H1 (cell line): ENCODE results near the gene PTGES3L. TPM values are rescaled to one million over a fixed set of nuclear protein-coding genes. Genes with fewer than 3 reads are reported as not detected.

Experiments
- BCL11A ChIP-seq, 2 experiments: IDR thresholded peaks; one replicate each; pipeline ENCODE4 v1.6.1; 2011; ENCODE audit warnings: low read depth in 2 of 2, low read length in 2 of 2, mild to moderate bottlenecking in 2 of 2
- JUND ChIP-seq: IDR thresholded peaks from 2 replicates; pipeline ENCODE4 v1.6.1; 2011; ENCODE audit warnings: mild to moderate bottlenecking, improper control_type of control experiment, low read length
- SIN3A ChIP-seq, 2 experiments: IDR thresholded peaks in 1 of 2; conservative IDR thresholded peaks in 1 of 2; 2 replicates each; pipeline ENCODE4 v1.6.1; 2011 to 2012; ENCODE audit warnings: low read length in 2 of 2, improper control_type of control experiment in 1 of 2, low read depth in 1 of 2, mild to moderate bottlenecking in 1 of 2
- polyA plus RNA-seq, 7 experiments: library from polyadenylated mRNA; depleted of rRNA in 3 of 7; stranded (reverse) in 5 of 7; unstranded in 2 of 7; fragments of >200 nt in 5 of 7; fragments of 200-250 nt in 2 of 7; gene quantifications; 1 replicate in 5 of 7; 2 replicates in 1 of 7; 4 replicates in 1 of 7; pipeline versions ENCODE4 v1.2.1 to v1.2.3, GENCODE V29; 2011 to 2013; ENCODE audit warnings: missing spikeins in 2 of 7, mixed read lengths in 2 of 7
- total RNA-seq: library from RNA; stranded (reverse); fragmentation: NEBNext Ultra II Directional; extraction: Animal tissue kit (Norgen Biotek cat#: 25700); gene quantifications from 2 replicates; pipeline ENCODE4 v1.2.1, GENCODE V29; 2021
- TF ChIP-seq, protein P1 (sequence below): fragments of 300-600 bp; sonication (generic); IDR thresholded peaks from 2 replicates; pipeline ENCODE4 v1.7.1; 2012; ENCODE audit warnings: low read length, moderate library complexity, mild to moderate bottlenecking, inconsistent platforms; ENCODE audit not compliant: insufficient replicate concordance

Gene PTGES3L
- total and polyA plus RNA-seq, 2 of the 8 experiments (the other 6 are each of a cell fraction or from before 2014, with no cell fraction given): 3.0 to 3.6 TPM

DNA sequence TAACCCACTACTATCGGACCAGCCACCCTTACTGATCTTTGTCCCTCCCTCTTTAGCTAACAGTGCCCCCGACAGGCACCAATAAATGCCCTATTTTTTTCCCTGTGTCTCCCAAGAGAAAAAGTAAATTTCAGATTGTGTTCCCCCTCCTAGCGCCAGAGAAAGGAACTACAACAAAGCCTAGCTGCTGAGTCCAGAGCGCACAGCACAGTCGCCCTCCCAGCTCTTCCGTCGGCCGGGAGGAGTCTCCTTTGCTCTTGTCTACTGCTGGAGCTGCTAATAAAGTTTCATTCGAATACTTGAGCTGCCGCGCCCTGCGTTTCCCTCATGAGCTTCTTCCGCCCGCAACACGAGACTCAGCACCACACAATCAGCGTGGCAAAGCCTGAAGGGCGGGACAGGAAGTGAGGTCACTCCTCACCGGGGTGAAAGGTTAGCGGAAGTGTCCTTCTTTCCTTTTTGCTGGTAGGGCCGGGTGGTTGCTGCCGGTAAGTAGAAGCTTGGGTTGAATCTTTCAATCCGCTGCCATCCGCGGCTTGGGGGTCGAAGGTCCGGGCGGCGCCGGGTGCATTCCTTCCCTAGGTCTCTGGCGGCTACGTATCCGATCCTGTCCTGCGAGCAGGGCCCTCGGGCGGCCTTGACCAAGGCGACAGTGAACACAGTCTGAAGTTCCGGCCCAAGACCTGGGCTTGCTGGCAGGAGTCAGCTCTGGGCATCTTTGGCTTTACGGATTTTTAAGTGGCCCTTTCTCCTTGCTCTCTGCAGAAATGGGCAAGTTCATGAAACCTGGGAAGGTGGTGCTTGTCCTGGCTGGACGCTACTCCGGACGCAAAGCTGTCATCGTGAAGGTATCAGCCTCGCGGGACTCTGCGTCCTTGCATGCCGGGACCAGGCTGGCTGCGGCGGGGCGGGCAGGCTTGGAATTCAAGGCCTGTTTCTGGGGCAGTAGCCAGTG, 18.4 kb upstream of the PTGES3L start, which contains the start of gene RPL27 (continued):
- TF ChIP-seq, protein P1, sequence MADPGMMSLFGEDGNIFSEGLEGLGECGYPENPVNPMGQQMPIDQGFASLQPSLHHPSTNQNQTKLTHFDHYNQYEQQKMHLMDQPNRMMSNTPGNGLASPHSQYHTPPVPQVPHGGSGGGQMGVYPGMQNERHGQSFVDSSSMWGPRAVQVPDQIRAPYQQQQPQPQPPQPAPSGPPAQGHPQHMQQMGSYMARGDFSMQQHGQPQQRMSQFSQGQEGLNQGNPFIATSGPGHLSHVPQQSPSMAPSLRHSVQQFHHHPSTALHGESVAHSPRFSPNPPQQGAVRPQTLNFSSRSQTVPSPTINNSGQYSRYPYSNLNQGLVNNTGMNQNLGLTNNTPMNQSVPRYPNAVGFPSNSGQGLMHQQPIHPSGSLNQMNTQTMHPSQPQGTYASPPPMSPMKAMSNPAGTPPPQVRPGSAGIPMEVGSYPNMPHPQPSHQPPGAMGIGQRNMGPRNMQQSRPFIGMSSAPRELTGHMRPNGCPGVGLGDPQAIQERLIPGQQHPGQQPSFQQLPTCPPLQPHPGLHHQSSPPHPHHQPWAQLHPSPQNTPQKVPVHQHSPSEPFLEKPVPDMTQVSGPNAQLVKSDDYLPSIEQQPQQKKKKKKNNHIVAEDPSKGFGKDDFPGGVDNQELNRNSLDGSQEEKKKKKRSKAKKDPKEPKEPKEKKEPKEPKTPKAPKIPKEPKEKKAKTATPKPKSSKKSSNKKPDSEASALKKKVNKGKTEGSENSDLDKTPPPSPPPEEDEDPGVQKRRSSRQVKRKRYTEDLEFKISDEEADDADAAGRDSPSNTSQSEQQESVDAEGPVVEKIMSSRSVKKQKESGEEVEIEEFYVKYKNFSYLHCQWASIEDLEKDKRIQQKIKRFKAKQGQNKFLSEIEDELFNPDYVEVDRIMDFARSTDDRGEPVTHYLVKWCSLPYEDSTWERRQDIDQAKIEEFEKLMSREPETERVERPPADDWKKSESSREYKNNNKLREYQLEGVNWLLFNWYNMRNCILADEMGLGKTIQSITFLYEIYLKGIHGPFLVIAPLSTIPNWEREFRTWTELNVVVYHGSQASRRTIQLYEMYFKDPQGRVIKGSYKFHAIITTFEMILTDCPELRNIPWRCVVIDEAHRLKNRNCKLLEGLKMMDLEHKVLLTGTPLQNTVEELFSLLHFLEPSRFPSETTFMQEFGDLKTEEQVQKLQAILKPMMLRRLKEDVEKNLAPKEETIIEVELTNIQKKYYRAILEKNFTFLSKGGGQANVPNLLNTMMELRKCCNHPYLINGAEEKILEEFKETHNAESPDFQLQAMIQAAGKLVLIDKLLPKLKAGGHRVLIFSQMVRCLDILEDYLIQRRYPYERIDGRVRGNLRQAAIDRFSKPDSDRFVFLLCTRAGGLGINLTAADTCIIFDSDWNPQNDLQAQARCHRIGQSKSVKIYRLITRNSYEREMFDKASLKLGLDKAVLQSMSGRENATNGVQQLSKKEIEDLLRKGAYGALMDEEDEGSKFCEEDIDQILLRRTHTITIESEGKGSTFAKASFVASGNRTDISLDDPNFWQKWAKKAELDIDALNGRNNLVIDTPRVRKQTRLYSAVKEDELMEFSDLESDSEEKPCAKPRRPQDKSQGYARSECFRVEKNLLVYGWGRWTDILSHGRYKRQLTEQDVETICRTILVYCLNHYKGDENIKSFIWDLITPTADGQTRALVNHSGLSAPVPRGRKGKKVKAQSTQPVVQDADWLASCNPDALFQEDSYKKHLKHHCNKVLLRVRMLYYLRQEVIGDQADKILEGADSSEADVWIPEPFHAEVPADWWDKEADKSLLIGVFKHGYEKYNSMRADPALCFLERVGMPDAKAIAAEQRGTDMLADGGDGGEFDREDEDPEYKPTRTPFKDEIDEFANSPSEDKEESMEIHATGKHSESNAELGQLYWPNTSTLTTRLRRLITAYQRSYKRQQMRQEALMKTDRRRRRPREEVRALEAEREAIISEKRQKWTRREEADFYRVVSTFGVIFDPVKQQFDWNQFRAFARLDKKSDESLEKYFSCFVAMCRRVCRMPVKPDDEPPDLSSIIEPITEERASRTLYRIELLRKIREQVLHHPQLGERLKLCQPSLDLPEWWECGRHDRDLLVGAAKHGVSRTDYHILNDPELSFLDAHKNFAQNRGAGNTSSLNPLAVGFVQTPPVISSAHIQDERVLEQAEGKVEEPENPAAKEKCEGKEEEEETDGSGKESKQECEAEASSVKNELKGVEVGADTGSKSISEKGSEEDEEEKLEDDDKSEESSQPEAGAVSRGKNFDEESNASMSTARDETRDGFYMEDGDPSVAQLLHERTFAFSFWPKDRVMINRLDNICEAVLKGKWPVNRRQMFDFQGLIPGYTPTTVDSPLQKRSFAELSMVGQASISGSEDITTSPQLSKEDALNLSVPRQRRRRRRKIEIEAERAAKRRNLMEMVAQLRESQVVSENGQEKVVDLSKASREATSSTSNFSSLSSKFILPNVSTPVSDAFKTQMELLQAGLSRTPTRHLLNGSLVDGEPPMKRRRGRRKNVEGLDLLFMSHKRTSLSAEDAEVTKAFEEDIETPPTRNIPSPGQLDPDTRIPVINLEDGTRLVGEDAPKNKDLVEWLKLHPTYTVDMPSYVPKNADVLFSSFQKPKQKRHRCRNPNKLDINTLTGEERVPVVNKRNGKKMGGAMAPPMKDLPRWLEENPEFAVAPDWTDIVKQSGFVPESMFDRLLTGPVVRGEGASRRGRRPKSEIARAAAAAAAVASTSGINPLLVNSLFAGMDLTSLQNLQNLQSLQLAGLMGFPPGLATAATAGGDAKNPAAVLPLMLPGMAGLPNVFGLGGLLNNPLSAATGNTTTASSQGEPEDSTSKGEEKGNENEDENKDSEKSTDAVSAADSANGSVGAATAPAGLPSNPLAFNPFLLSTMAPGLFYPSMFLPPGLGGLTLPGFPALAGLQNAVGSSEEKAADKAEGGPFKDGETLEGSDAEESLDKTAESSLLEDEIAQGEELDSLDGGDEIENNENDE: peak; percentile 69
- TF ChIP-seq SIN3A (conservative IDR thresholded peaks at IDR 0.05 in 1 of 2, IDR thresholded peaks at IDR 0.05 in 1 of 2; ENCODE audit: low read depth in 1 of 2, low read length in 2 of 2) (peak; percentile 45 to 91; a peak in 3 of 4 replicates), JUND (no peak), BCL11A (IDR thresholded peaks at IDR 0.05; ENCODE audit: low read depth in 2 of 2, low read length in 2 of 2) (no peak)
